CMK (cell line): ENCODE data around the gene VCL.
"Not testable (repeated sequence)": the region's sequence is repeated elsewhere in the genome, so short reads cannot be mapped to it uniquely, and the experiment has no call there.

Experiments
- DNase-seq: peaks from one replicate; pipeline ENCODE4 v3.0.0-alpha.2; 2010; ENCODE audit warnings: low read depth

Gene VCL

GRCh38 chr10:73971636-73972354, 26.1 kb upstream of the VCL start:
- no peak for DNase-seq

GRCh38 chr10:73973427-73973826, 24.5 kb upstream of the VCL start:
- DNase-seq, result no peak

GRCh38 chr10:73974309-73974946, 23.5 kb upstream of the VCL start:
- no peak for DNase-seq

GRCh38 chr10:73975388-73975787, 22.5 kb upstream of the VCL start:
- DNase-seq, result no peak

GRCh38 chr10:73979141-73979808, 18.6 kb upstream of the VCL start:
- DNase-seq, result no peak

- DNase-seq, result no peak
Measured at GRCh38 chr10:73979809-73980433, 18.0 kb upstream of the VCL start.

GRCh38 chr10:73981812-73982211, 16.1 kb upstream of the VCL start:
- DNase-seq, result no peak

GRCh38 chr10:73983096-73984047, 14.5 kb upstream of the VCL start:
- DNase-seq, result no peak

- DNase-seq, result no peak
Measured at GRCh38 chr10:73989594-73990150, 8.2 kb upstream of the VCL start.

- DNase-seq, result no peak
Measured at GRCh38 chr10:73991203-73991883, 6.6 kb upstream of the VCL start.

- peak; percentile 83 for DNase-seq
Measured at GRCh38 chr10:73991884-73992245, 6.1 kb upstream of the VCL start.

GRCh38 chr10:73992899-73993788, 4.8 kb upstream of the VCL start:
- peak; percentile 56 for DNase-seq

GRCh38 chr10:73995035-73995358, 2.9 kb upstream of the VCL start:
- DNase-seq, result no peak

GRCh38 chr10:73997461-73997786, 492 bp upstream of the VCL start:
- no peak for DNase-seq

GRCh38 chr10:73998623-73998928, 660 bp downstream of the VCL start:
- no peak for DNase-seq

- DNase-seq, result no peak
Measured at GRCh38 chr10:73998929-73999691, 1.2 kb downstream of the VCL start.

- no peak for DNase-seq
Measured at GRCh38 chr10:73999703-74000102, 1.8 kb downstream of the VCL start.

- not testable (repeated sequence) for DNase-seq
Measured at GRCh38 chr10:74000244-74000643, 2.3 kb downstream of the VCL start.

GRCh38 chr10:74000892-74001669, 3.2 kb downstream of the VCL start:
- no peak for DNase-seq
